ENCODE measurements around the gene DNMT3A. TPM values are rescaled to one million over a fixed set of nuclear protein-coding genes. Genes with fewer than 3 reads are reported as not detected.
A peak's percentile ranks its signal among the peaks of the same experiment; 100 is the strongest.

DNMT3A gene
- total RNA-seq, 1 experiment from 2014 or later, result 35.7 TPM

- no peak overlapping the region for H3K4me3 Mint-ChIP-seq (ENCODE audit: low read depth, unreplicated experiment)
- CTCF ChIA-PET, result no interaction called here
- H3K27me3 Mint-ChIP-seq (ENCODE audit: unreplicated experiment), result no peaks in the 10 kb centered on the region
- no peak for TF ChIP-seq CTCF (IDR thresholded peaks at IDR 0.05; ENCODE audit: unreplicated experiment)
- intact Hi-C loops (cut with micrococcal nuclease; ENCODE audit: unreplicated experiment), result loop anchor here (5.0 kb wide), 1 partner anchor 159 kb away; no protein-coding TSS in a partner anchor
- no peaks in the 10 kb centered on the region for H3K9me3 Mint-ChIP-seq (ENCODE audit: low read depth, unreplicated experiment)
- no peak for DNase-seq
- no peak overlapping the region for H3K27ac Mint-ChIP-seq (ENCODE audit: unreplicated experiment)
- H3K36me3 Mint-ChIP-seq (ENCODE audit: insufficient read depth, unreplicated experiment), result peaks cover 14% of the 10 kb centered on the region
- H3K4me1 Mint-ChIP-seq (ENCODE audit: low read depth, unreplicated experiment), result peaks cover 25% of the 10 kb centered on the region
- no TSS peak for BruUV-seq (replicated peaks)
Observed at GRCh38 chr2:25363733-25364132, 22.0 kb upstream of the DNMT3A start.

- CTCF ChIA-PET, result interaction anchor here (0.6 to 1.6 kb wide), 13 partner anchors 9 to 370 kb away, joined by 3 to 12 read pairs (median 4); no protein-coding TSS in a partner anchor
- no peaks in the 10 kb centered on the region for H3K9me3 Mint-ChIP-seq (ENCODE audit: low read depth, unreplicated experiment)
- BruUV-seq (replicated peaks), result no TSS peak
Observed at GRCh38 chr2:25362434-25363145, 20.9 kb upstream of the DNMT3A start.

DNA sequence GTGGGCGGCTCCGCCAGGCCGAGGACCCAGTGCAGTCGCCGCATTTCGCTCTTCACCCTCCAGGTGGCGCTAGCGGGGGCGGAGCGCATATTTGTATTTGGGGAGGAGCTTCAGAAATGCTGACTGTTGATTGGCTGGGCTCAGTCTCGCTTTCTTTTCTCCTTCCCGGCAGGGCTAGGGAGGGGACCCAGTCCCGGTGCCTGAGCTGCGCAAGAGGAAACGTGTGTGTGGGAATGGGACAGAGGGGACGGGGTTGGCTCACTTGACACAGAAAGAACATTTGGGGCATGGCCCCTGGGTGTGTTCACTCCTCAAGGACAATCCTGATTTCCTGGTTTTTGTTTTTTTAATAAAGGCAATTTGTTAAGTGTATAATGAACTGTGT, 20.3 kb upstream of the DNMT3A start:
- peaks cover 25% of the 10 kb centered on the region for H3K4me1 Mint-ChIP-seq (ENCODE audit: low read depth, unreplicated experiment)
- H3K27ac Mint-ChIP-seq (ENCODE audit: unreplicated experiment), result peak overlapping the region; percentile 7
- H3K9me3 Mint-ChIP-seq (ENCODE audit: low read depth, unreplicated experiment), result no peaks in the 10 kb centered on the region
- CTCF ChIA-PET, result interaction anchor here (0.6 to 1.6 kb wide), 13 partner anchors 9 to 371 kb away, joined by 3 to 12 read pairs (median 4); no protein-coding TSS in a partner anchor
- peaks cover 14% of the 10 kb centered on the region for H3K36me3 Mint-ChIP-seq (ENCODE audit: insufficient read depth, unreplicated experiment)
- H3K4me3 Mint-ChIP-seq (ENCODE audit: low read depth, unreplicated experiment), result peak overlapping the region; percentile 59
- TF ChIP-seq CTCF (IDR thresholded peaks at IDR 0.05; ENCODE audit: unreplicated experiment), result peak; percentile 91
- BruUV-seq (replicated peaks), result no TSS peak
- no peaks in the 10 kb centered on the region for H3K27me3 Mint-ChIP-seq (ENCODE audit: unreplicated experiment)
- intact Hi-C loops (cut with micrococcal nuclease; ENCODE audit: unreplicated experiment), result loop anchor here (5.0 kb wide), 1 partner anchor 160 kb away; no protein-coding TSS in a partner anchor
- peak; percentile 95 for DNase-seq

More at GRCh38 chr2:25362434-25363145, 20.9 kb upstream of the DNMT3A start:
- Mint-ChIP-seq H3K27ac (ENCODE audit: unreplicated experiment) (peak overlapping the region; percentile 7), H3K27me3 (ENCODE audit: unreplicated experiment) (no peaks in the 10 kb centered on the region), H3K4me3 (ENCODE audit: low read depth, unreplicated experiment) (peak overlapping the region; percentile 59), H3K36me3 (ENCODE audit: insufficient read depth, unreplicated experiment) (peaks cover 14% of the 10 kb centered on the region), H3K4me1 (ENCODE audit: low read depth, unreplicated experiment) (peaks cover 25% of the 10 kb centered on the region)
- DNase-seq, result no peak
- TF ChIP-seq CTCF (IDR thresholded peaks at IDR 0.05; ENCODE audit: unreplicated experiment), result no peak
- intact Hi-C loops (cut with micrococcal nuclease; ENCODE audit: unreplicated experiment), result loop anchor here (5.0 kb wide), 1 partner anchor 160 kb away; no protein-coding TSS in a partner anchor

- Mint-ChIP-seq H3K27me3 (ENCODE audit: unreplicated experiment) (no peaks in the 10 kb centered on the region), H3K36me3 (ENCODE audit: insufficient read depth, unreplicated experiment) (peaks cover 14% of the 10 kb centered on the region), H3K9me3 (ENCODE audit: low read depth, unreplicated experiment) (no peaks in the 10 kb centered on the region), H3K27ac (ENCODE audit: unreplicated experiment) (peak overlapping the region; percentile 7), H3K4me3 (ENCODE audit: low read depth, unreplicated experiment) (peak overlapping the region; percentile 59), H3K4me1 (ENCODE audit: low read depth, unreplicated experiment) (peaks cover 25% of the 10 kb centered on the region)
- intact Hi-C loops (cut with micrococcal nuclease; ENCODE audit: unreplicated experiment), result loop anchor here (5.0 kb wide), 1 partner anchor 161 kb away; no protein-coding TSS in a partner anchor
- no TSS peak for BruUV-seq (replicated peaks)
- DNase-seq, result no peak
- no peak for TF ChIP-seq CTCF (IDR thresholded peaks at IDR 0.05; ENCODE audit: unreplicated experiment)
- CTCF ChIA-PET, result interaction anchor here (0.7 to 1.6 kb wide), 12 partner anchors 10 to 372 kb away, joined by 3 to 12 read pairs (median 5); no protein-coding TSS in a partner anchor
Observed at GRCh38 chr2:25361261-25362048, 19.7 kb upstream of the DNMT3A start.

All from Calu3 (cell line).